Measurements from ENCODE around the gene RASA1.
A peak's percentile ranks its signal among the peaks of the same experiment; 100 is the strongest.
"Not testable (repeated sequence)": the region's sequence is repeated elsewhere in the genome, so short reads cannot be mapped to it uniquely, and the experiment has no call there.

The RASA1 gene

DNA sequence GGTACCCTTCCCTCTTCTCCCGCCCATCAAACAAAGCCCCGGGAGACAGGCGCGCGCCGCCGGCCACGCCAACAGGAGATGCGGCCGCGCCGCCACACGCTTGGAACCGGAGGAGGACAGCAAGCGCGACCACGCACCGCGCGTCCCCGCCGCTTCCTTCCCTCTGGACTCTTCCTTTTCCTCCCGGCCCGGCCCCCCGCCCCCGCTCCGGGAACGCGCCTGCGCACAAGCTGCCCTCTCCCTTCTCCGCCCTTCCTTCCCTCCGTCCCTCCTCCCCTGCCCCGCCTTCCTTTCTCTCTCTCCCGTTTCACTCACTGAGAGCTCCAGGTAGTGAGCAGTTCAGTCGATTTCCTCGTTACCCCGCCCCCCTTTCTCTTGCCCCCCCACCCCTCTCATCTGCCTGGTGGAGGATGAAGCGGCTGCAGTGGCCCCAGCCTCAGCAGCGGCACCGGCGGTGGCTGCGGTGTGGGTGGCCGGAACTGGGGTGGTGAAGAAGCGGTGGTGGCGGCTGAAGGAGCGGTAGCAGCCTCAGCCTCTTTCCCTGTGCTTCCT, at the start of gene RASA1:
RASA1 (plus strand) TSS at position 310 of the 552 bp plus-strand sequence. CDS start 569 bp downstream, outside the sequence.
- DNase-seq (ENCODE audit: low read depth in 2 of 2, low spot score in 1 of 2) = peak; percentile 52 to 68

DNA sequence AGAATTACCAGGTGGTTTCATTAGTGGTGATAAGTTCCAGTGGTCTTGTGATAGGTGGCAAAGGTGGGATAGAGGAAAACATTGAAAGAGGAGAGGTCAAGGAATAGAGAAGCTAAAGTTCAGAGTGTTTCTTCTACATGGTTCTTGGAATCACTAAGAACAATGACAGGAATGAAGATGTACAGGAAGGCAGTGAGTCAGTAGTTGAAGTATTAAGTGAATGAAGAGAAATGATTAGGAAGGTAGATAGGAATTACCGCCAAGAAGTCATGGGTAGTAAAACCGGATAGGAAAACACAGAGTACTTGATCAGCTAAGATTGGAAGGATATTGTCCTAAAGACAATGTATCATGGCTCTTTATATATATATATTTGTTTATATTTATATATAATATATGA, 37.9 kb upstream of the RASA1 start:
- no peak for DNase-seq (ENCODE audit: low read depth in 2 of 2, low spot score in 1 of 2)

DNA sequence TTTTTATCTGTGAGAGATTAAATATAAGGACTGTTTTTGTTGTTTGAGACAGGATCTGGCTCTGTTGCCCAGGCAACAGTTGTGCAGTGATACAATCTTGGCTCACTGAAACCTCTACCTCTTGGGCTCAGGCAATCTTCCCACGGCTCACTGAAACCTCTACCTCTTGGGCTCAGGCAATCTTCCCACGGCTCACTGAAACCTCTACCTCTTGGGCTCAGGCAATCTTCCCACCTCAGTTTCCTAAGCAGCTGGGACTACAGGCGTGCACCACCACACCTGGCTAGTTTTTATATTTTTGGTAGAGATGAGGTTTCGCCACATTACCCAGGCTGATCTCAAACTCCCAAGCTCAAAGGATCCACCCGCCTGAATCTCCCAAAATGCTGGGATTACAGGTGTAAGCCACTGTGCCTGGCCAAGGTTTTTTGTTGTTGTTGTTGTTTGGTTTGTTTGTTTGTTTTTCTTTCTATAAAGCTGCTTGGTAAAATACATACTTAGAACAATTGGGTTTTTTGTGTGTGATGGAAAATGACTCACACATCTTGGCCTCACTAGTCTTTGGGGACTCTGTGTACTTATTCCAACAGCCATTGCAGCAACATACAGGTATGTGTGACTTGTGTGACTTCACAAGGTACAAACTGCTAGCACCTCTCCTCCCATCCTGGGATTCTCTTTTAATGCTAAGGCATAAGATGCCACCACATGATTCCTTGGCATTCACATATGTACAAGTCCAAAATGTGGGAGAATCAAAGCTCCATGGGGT, 36.5 kb upstream of the RASA1 start:
- DNase-seq (ENCODE audit: low read depth in 2 of 2, low spot score in 1 of 2) = no peak

DNA sequence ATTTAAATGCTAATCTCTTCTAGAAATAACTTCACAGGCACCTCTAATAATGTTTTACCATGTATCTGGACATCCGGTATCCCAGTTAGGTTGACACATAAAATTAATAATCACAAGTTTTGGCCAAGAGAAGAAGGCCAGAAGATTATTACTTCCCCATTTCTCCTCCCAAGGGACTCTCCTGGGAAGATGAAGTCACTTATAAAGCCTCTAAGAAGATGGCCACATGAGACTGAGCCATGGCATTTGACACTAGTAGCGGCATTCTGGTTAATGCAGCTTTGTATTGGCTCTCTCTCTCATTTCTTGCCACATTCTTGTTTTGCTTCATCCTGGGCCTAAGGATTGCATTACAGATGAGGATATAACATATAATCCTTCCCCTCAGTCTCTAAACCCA, 34.5 kb upstream of the RASA1 start:
- DNase-seq (ENCODE audit: low read depth in 2 of 2, low spot score in 1 of 2) = no peak

DNA sequence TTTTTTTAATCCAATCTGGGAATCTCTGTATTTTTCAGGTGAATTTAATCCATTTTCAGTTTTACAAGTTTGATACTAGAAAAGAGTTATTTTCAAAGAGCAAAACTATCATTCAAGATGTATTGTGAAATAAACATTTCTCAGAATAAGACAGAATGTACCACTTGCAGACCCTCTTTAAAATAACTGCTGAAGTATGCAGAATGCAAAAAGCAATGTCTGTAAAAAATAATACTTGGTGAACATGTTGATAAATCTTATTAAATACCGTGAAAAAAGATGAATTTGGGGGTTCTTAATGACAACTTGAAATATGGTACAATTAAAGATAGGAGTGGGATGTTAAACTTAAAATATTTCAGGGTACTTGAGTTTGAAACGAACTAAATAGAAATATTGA, 26.1 kb upstream of the RASA1 start:
- no peak for DNase-seq (ENCODE audit: low read depth in 2 of 2, low spot score in 1 of 2)

DNA sequence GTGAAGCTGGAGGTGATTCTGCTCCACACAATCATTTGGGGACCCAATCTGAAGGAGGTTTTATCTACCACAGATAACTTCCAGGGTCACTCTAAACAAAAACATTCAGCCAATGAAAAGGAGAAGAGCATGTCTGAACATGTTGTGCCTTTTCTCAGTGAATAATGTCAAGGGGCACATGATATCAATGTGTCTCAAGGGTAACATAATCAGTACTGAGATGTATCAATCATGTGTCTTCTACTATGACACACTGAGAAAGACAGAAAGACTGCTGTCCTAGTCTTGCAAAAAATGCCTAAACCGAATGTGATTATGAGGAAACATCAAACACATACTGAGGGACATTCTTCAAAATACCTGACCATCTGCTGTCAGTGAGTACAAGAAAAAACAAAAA, 25.4 kb upstream of the RASA1 start:
- no peak for DNase-seq (ENCODE audit: low read depth in 2 of 2, low spot score in 1 of 2)

DNA sequence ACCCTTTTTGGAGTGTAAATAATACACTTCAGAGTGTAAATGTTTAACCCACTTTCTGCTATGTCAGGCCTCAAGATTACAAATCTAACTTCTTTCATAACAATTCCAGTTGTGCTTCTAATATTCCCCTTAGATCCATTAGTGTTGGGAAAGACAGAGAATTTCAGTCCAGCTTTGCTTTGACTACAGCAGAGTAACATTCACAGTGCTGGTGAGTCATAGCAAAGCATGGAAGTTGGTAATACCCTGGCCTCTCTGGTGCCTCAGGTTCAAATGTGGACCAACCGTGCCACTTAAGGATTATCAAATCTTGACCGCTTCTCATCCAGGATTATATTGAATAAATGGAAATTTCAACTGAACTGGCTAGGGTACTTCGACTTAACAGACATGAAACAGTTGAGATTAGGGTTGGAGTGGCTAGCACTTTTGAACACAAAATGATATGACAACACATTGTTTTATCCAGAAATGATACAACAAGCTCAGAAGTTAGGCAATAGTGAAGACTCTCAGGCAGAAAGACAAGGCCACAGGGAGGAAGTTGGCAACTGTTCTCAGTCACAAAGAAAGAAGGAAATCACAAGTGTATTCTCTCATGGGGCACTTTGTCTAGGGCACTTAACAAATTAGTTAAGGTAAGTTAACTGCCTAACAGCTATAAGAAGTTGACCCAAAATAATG, 24.4 kb upstream of the RASA1 start:
- DNase-seq (ENCODE audit: low read depth in 2 of 2, low spot score in 1 of 2) = no peak

DNA sequence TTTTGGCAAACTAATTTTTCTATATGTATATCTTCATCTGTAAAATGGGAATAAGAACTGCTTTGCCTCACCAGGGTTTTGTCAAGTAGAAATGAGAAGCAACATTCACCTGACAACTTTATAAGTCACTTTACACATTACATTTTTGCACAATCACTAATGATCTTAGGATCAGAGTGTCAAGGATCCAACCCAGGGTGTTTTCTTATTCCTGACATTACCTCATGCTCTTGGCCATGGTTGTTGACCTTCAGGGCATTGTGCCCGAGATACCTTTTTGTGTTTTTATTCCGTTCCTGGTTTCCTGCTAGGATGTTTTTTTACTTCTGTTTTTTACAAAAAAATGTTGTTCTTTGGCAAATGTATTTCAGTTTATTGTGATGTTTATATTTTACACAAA, 22.2 kb upstream of the RASA1 start:
- DNase-seq (ENCODE audit: low read depth in 2 of 2, low spot score in 1 of 2) = no peak

DNA sequence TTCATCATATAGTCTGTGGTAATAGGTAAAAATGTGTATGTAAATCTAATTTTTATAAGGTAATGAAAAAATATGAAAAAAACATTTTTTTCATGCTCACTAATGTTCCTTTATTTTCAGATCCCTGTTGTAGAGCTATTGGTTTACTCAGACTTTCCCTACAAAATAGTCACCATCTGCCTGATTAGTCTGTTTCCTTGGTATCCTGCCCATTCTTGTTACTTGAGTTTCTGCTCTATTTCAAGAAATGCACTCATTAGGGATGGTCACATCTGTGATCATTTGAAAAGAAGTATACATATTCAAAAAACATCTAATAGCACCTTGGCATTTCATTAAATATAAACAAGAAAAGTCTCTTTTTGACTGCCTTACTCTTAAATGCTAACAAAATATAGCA, 21.6 kb upstream of the RASA1 start:
- no peak for DNase-seq (ENCODE audit: low read depth in 2 of 2, low spot score in 1 of 2)

DNA sequence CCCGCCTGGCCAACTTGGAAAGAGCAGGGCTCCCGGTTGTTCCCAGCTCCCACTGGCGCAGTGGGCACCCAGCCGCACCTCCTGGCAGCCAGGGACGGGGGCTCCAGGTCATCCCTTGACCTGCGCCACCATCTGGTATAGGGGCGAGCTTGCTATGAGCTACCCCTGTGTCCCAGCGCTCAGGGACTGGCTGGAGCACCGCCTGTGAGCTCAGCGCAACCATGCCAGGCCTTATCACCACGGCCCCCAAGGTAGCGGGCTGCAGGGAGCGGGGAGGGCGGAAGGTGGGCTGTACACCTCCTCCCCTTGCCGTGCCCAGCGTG, 15.4 kb upstream of the RASA1 start:
- DNase-seq (ENCODE audit: low read depth in 2 of 2, low spot score in 1 of 2) = no peak

DNA sequence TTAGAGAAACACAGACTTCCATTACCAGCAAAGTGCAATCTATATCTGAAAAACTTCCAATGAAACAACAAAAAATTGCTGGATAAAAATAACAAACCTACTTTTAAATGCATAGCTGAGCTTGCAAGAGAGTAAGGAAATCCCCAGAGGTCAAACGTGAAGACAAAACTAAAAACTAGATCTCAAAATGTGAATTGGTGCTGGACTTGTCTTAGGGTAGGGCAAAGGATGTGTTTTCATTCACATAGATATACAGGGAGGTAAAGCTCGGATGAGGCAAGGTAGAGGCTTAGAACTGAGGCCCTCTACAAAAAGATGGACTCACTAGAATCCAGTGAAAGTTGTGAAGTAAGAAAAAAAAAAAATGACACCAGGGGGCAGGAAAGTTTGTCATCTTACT, 13.6 kb upstream of the RASA1 start:
- DNase-seq (ENCODE audit: low read depth in 2 of 2, low spot score in 1 of 2) = no peak

DNA sequence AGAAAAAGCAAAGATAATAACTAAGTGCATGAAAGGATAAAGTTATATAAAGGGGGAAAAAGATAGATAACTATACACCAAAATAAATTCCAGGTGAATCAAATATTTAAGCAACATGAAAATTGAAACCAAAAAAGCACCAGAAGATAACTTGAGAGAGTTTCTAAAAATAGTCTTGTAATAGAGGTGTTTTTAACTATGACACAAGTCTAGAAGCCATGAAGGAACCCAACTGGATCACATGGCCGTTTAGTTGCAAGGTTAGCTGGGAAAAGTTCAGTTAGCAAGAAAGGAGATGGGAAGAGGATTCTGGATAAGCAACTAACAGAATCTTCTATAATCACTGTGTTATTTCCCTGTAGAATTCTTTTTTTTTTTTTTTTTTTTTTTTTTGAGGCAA, 9.2 kb upstream of the RASA1 start:
- DNase-seq (ENCODE audit: low read depth in 2 of 2, low spot score in 1 of 2) = no peak

DNA sequence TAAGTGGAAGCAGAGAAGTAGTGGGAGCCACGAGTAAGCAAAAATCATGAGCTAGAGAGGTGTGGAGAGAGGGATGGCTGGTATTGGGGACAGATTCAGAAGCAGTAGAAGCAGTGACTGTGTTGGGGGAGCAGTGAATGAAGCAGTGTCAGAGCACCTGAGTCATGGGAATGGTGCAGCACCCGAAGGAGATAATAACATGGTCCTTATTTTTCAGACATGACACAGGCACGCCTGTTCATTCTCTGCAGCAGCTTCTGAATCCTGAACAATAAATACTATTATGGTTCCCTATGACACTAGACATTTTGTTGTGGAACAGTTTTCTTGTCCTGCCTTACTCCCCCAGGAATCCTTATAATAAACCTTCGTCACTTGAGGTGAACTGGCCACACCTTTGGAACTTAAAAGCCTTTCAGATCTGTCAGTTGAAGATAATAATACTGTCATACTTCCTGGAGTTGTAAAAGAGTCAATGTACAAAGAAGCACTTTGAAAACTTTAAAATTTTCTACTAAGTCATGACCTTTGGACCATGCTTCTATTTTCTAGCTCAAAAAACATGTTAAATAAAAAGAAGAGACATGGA, 7.0 kb upstream of the RASA1 start:
- DNase-seq (ENCODE audit: low read depth in 2 of 2, low spot score in 1 of 2) = no peak

DNA sequence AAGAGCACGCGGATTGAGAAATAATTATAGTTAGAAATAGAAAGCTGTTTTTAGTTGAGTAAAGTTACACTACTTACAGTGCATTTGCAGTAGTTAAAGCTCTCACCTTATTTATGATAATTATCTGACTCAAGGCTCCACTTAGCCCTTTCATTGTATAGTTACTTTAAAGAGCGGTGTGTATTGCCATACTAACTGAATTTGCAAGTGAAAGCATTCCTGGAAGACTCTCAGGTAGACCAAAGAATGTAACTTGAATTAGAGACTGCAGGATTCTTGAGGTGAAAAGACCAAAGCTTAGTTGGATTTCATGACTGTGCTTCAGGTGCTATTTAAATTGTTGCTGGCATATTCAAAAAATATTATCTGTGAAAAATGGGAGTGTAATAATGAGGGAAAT, 4.2 kb upstream of the RASA1 start:
- DNase-seq (ENCODE audit: low read depth in 2 of 2, low spot score in 1 of 2) = no peak

DNA sequence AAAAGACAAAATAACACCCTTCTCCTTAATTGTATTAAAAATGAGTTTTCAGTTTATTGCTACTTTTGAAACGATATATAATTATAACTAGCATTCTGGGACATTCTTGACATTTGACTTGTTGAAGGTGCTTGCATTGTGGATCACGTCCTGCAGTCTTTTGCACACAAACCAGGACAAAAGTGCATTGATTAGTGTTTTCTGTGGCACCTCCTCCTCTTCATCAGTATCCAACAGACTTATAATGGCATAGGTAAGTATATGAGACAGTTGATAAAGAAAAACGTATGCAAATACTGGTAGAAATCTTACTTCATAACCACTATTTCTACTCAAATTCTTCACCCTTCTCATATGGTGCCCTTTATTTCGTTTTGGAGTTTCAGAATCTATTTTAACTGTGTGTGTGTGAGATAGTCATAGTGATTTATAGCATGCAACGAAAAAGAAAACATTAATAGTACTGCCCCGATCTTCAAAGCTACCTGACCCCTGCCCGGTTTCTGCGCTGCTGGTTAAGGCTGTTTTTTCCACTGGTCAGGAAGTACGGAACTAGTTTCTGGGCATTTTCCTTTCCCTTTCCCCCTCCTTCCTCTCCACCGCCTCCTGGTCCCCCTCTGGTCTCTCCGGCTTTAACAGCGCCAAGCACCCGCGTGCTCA, 639 bp upstream of the RASA1 start:
- no peak for DNase-seq (ENCODE audit: low read depth in 2 of 2, low spot score in 1 of 2)

DNA sequence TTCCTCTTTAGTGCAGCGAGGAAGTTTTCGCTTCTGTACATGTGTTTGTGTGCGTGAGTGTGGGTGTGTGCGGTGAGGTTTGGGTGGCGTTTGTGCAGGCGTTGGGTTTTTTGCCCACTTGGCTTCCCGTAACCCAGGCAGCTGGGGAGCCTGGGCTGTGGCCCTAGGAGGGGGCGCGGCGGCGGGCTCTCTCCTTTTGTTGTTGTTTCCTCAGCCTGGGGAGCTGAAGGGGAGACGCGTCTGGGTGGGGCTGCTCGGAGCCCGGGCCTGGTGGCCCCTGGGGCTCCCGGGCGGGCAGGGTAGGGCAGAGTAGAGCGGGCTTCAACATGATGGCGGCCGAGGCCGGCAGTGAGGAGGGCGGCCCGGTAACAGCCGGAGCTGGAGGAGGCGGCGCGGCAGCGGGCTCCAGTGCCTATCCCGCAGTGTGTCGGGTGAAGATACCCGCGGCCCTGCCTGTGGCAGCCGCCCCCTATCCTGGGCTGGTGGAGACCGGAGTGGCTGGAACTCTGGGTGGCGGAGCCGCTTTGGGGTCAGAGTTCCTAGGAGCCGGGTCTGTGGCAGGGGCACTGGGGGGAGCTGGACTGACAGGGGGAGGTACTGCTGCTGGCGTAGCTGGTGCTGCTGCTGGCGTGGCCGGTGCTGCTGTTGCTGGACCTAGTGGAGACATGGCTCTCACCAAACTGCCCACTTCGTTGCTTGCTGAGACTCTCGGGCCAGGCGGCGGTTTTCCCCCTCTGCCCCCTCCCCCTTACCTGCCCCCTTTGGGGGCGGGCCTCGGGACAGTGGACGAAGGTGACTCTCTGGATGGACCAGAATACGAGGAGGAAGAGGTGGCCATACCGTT, 665 bp downstream of the RASA1 start:
- DNase-seq (ENCODE audit: low read depth in 2 of 2, low spot score in 1 of 2) = peak; percentile 23 to 39

DNA sequence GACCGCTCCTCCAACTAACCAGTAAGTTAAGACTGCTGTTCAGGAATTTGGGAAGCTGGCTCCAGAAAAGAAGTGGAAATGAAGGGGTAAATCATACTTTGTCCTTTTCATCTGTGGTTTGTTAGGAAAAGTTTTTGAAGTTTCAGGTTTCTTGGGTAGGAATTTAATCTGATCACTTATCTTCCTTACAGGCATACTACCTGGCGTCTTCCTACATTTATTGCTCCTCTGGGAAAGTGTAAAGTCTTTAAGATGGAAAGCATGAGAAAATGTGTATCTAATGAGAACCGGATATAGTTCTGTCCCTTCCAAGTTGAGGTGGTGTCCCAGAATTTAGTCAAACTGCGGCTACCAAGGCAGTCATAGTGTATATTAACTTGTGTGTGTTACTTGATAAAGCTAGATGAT, 1.3 kb downstream of the RASA1 start:
- DNase-seq (ENCODE audit: low read depth in 2 of 2, low spot score in 1 of 2) = no peak

DNA sequence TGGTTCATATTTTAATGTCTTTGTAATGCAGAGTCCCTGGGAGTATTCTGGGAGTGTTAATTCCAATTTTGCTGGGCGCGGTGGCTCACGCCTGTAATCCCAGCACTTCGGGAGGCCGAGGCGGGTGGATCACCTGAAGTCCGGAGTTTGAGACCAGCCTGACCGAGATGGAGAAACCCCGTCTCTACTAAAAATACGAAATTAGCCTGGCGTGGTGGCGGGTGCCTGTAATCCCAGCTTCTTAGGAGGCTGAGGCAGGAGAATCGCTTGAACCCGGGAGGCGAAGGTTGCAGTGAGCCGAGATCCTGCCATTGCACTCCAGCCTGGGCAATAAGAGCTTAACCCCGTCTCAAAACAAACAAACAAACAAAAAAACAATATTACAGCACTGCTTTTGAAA, 3.2 kb downstream of the RASA1 start:
- DNase-seq (ENCODE audit: low read depth in 2 of 2, low spot score in 1 of 2) = not testable (repeated sequence)

DNA sequence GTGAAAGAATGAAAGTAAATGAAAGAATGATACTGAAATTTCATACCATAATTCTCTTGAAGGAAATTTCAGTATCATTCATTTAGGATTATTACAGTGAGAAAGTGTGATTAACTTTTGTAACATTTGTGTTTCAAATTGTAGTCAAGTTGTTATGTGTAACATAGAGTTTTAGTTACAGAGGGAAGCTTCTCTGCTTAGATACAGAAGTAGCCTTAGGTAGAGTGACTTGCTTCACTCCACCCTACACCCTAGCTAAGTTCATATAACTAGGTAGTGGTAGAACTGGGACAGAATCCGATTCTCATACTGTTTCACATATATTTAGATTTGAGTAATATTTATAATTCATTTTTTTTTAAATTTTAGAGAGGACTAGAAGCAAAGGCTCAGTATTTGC, 9.0 kb downstream of the RASA1 start:
- no peak for DNase-seq (ENCODE audit: low read depth in 2 of 2, low spot score in 1 of 2)

DNA sequence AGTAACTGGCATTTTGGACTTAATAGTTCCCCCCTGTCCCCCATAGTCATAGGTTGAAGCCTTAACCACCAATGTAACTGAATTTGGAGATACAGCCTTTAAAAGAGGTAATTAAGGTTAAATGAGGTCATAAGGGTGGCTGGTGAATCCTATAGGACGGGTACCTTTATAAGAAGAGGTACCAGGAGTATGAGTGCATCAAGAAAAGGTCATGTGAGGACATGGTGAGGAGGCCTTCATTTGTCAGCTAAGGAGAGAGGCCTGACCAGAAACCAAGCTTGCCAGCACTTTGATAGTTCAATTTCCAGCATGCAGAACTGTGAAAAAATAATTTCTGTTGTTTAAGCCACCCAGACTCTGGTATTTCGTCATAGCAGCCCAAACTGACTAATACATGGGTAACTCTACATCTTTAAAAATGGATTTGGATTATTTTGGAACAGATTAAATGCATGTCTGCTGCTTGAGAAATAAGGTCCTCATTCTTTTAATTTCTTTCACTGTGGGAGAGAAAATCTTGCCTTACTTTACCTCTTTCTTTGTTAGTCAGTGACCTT, 9.7 kb downstream of the RASA1 start:
- DNase-seq (ENCODE audit: low read depth in 2 of 2, low spot score in 1 of 2) = no peak
